ENCODE data around the gene SNRPD3. TPM values are rescaled to one million over a fixed set of nuclear protein-coding genes. Genes with fewer than 3 reads are reported as not detected.
"Not testable (repeated sequence)": the region's sequence is repeated elsewhere in the genome, so short reads cannot be mapped to it uniquely, and the experiment has no call there.

The SNRPD3 gene
- total RNA-seq, 2 donors from 2014 or later, result 69.3 to 76.5 TPM

DNA sequence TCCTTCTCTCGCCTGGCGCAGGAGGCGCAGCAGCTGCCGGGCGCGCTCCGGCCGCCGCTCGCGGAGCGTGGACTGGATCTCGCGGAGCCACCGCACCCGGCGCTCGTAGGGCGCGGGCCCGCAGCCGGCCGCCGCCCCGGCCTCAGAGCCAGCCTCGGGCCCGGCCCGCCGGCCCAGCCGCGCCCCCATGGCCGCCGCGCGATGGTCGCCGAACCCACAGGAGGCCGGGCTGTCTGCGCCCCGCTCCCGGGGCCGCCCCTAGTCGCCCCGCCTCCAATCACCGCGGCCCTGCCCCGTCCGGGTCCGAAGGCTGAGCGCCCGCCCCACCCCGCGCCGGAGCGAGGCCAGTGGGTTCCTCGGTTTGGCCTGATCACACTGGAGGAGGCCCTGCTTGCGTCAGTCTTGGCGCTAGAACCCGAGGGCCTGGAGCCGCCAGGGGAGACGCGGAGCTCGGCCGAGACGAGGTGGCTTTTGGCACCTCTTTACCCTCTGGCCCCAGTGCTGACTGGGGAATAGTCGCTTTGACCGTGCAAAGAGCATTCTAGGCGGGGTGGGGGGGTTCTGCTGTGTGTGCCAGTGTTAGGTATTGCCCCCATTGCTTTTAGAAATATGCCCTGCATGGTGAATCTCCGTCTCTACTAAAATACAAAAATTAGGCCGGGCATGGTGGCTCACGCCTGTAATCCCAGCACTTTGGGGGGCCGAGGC, 37.2 kb downstream of the SNRPD3 start, which contains the start of gene LRRC75B:
TSS of gene LRRC75B (minus strand) at position 223 of the 708 bp plus-strand sequence. CDS start at position 189, 34 bp downstream.
- DNase-seq, result peak; percentile 55 to 63
- no peaks in the 10 kb centered on the region for H3K9me3 Mint-ChIP-seq
- H3K36me3 Mint-ChIP-seq (ENCODE audit: insufficient read depth in 2 of 2), result no peaks in the 10 kb centered on the region
- H3K27ac Mint-ChIP-seq, result no peak within 1 kb of the TSS
- ATAC-seq (replicated peaks in 1 of 2), result peak; percentile 80 to 88
- peaks cover 5% of the 10 kb centered on the region for H3K27me3 Mint-ChIP-seq (ENCODE audit: low read depth)
- H3K4me3 Mint-ChIP-seq, result peak within 1 kb of the TSS; percentile 85 to 87
- H3K4me1 Mint-ChIP-seq (ENCODE audit: low read depth), result no peaks in the 10 kb centered on the region

DNA sequence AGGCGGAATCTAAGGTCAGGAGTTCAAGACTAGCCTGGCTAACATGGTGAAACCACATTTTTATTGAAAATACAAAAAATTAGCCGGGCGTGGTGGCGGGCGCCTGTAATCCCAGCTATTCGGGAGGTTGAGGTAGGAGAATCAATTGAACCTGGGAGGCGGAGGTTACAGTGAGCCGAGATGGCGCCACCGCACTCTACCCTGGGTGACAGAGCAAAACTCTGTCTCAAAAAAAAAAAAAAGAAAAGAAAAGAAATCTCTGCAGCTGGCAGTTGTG, 37.7 kb downstream of the SNRPD3 start:
- not testable (repeated sequence) for H3K36me3 Mint-ChIP-seq (ENCODE audit: insufficient read depth in 2 of 2); DNase-seq; ATAC-seq (replicated peaks in 1 of 2); H3K27ac Mint-ChIP-seq; H3K4me1 Mint-ChIP-seq (ENCODE audit: low read depth); H3K27me3 Mint-ChIP-seq (ENCODE audit: low read depth); H3K9me3 Mint-ChIP-seq
- peak overlapping the region; percentile 67 to 71 for H3K4me3 Mint-ChIP-seq

DNA sequence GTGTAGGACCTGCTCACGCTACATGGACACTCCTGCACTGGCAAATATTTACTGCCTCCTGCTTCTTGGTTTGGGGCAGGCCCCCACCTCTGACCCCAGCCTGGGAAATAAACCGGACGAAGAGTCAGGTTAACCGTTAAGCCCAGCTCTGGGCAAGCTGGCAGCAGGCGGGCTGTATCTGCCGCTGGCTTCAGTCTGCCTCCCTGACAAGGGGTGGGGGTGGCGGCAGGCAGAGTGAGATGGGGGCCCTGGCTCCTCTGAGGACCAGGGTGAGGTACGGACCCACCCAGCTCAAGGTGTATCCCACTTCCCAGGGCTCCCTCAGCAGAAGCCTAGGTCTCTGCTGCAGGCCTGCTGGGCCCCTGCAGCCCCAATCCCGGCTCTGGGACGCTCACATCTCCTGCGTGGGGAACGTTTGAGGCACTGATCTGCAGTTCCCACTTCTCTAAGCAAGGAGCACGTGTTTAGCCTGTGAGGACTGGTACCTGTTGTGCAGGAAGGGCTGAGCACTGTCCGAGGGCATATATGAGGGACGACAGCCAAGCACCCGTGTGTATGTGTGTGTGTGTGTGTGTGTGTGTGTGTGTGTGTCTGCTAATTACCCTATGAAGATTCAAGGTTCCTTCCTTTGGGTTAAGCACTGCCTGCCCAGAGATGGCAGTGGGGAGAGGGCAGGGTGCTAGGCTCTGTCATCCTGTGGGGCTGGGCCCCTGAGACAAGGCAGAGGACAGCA, 38.2 kb downstream of the SNRPD3 start:
- Mint-ChIP-seq H3K4me1 (ENCODE audit: low read depth) (no peaks in the 10 kb centered on the region), H3K4me3 (peak overlapping the region in 1 of 2 donors; percentile 71), H3K36me3 (ENCODE audit: insufficient read depth in 2 of 2) (no peaks in the 10 kb centered on the region), H3K27ac (no peak overlapping the region), H3K9me3 (no peaks in the 10 kb centered on the region), H3K27me3 (ENCODE audit: low read depth) (peaks cover 5% of the 10 kb centered on the region)
- DNase-seq (no peak), ATAC-seq (replicated peaks in 1 of 2) (no peak)

DNA sequence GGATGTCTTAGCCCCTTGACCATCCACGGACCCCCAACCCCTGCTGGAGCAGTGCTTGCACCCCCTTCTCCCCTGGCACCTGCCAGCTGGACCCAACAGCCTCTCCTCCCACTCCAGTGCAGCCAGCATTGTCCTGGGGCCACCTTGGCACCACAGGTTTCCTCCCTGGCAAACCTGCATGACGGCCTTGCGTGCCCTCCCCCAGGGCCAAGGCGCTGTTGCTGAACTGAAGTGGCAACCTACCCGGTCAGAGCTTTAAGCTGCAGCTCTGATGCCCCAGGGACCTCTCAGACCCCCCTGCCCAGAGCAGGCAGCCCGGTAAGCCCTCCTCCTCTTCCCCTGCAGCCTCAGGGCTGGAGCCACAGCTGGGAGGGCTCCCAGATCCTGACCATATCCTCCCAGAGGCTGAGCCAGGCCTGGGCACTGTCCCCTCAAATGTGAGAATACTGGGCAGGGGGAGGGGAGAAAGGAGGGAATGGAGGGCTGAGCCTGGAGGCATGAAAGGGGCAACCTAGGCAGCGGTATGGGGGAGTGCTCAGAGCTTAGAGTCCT, 38.8 kb downstream of the SNRPD3 start:
- Mint-ChIP-seq H3K4me1 (ENCODE audit: low read depth) (no peaks in the 10 kb centered on the region), H3K36me3 (ENCODE audit: insufficient read depth in 2 of 2) (no peaks in the 10 kb centered on the region), H3K9me3 (no peaks in the 10 kb centered on the region), H3K27ac (no peak overlapping the region), H3K27me3 (ENCODE audit: low read depth) (peaks cover 5% of the 10 kb centered on the region), H3K4me3 (peak overlapping the region in 1 of 2 donors; percentile 32)
- ATAC-seq (replicated peaks in 1 of 2), result no peak
- DNase-seq, result no peak

DNA sequence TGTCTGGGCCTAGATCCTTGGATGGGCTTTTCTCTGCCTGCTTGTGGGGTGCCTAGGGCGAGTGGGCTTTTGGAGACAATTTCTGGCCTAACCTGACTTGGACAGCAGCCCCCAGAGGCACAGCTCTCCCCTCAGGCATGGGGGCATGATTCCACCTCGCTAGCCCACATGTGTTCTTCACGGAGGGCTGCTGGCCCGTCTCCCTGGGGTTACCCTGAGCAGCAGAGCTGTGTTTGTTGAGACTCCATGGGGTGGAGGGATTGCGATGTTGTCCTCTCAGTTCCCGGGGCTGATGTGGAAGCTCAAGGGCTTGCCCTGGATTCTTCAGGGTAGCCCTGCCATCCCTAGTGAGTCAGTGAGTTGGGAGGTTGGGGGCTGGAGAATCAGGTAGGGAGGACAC, 39.4 kb downstream of the SNRPD3 start:
- ATAC-seq (replicated peaks in 1 of 2) (no peak), DNase-seq (no peak)
- no peak overlapping the region for H3K4me3 Mint-ChIP-seq
- no peaks in the 10 kb centered on the region for H3K9me3 Mint-ChIP-seq
- peaks cover 5% of the 10 kb centered on the region for H3K27me3 Mint-ChIP-seq (ENCODE audit: low read depth)
- H3K4me1 Mint-ChIP-seq (ENCODE audit: low read depth), result no peaks in the 10 kb centered on the region
- no peaks in the 10 kb centered on the region for H3K36me3 Mint-ChIP-seq (ENCODE audit: insufficient read depth in 2 of 2)
- H3K27ac Mint-ChIP-seq, result no peak overlapping the region

DNA sequence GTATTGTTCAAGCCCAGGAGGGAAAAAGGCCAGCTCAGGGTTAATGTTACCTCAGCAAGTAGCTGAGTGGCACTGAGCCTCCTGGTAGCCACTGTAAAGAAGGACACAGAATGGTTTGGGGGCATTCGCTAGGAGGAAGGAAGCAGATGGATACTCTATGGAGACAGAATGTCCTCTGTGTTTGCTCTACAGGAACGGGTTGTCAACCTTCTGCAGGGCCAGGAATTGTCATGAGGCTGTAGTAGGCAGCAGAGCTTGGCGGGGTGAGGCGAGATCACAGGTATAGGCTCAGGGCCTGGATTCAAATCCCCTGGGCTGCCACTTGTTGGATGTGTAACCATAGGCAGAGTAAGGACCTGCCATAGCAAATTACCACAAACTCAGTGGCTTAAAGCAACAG, 40.1 kb downstream of the SNRPD3 start:
- Mint-ChIP-seq H3K36me3 (ENCODE audit: insufficient read depth in 2 of 2) (no peaks in the 10 kb centered on the region), H3K27ac (no peak overlapping the region), H3K27me3 (ENCODE audit: low read depth) (peaks cover 5% of the 10 kb centered on the region), H3K9me3 (no peaks in the 10 kb centered on the region), H3K4me1 (ENCODE audit: low read depth) (no peaks in the 10 kb centered on the region), H3K4me3 (no peak overlapping the region)
- no peak for DNase-seq
- no peak for ATAC-seq (replicated peaks in 1 of 2)

DNA sequence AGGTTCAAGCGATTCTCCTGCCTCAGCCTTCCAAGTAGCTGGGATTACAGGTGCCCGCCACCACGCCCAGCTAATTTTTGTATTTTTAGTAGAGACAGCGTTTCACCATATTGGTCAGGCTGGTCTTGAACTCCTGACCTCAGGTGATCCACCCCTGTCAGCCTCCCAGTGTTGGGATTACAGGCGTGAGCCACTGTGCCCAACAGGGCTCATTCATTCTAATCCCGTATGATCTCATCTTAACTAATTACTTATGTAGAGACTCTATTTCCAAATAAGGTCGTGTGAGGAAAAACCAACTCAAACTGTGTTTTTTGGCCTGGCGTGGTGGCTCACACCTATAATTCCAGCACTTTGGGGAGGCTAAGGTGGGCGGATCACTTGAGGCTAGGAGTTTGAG, 41.3 kb downstream of the SNRPD3 start:
- H3K4me3 Mint-ChIP-seq; DNase-seq; H3K4me1 Mint-ChIP-seq (ENCODE audit: low read depth); H3K27ac Mint-ChIP-seq; H3K36me3 Mint-ChIP-seq (ENCODE audit: insufficient read depth in 2 of 2); H3K27me3 Mint-ChIP-seq (ENCODE audit: low read depth); ATAC-seq (replicated peaks in 1 of 2); H3K9me3 Mint-ChIP-seq: not testable (repeated sequence)

DNA sequence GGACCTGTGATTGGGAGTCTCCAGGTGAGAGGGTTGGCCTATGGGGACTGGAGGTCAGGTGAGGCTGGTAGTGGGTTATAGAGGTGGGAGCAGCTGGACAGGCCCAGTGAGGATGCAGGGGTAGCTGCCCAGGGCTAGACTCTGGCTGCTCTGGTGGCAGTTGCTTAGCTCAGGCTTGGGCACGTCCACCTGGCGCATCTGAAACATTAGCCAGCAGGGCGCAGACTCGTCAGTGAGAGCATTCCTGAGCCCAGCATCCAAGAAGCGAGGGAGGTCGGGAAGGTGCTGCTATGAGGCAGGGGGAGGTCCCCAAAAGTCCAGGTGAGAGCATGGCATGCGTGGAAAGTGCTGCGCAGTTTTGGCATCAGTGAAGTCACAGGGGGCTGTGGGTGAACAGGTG, 43.7 kb downstream of the SNRPD3 start:
- no peaks in the 10 kb centered on the region for H3K9me3 Mint-ChIP-seq
- no peak for DNase-seq
- H3K4me3 Mint-ChIP-seq, result no peak overlapping the region
- ATAC-seq (replicated peaks in 1 of 2), result no peak
- no peaks in the 10 kb centered on the region for H3K27me3 Mint-ChIP-seq (ENCODE audit: low read depth)
- no peak overlapping the region for H3K27ac Mint-ChIP-seq
- H3K36me3 Mint-ChIP-seq (ENCODE audit: insufficient read depth in 2 of 2), result no peaks in the 10 kb centered on the region
- H3K4me1 Mint-ChIP-seq (ENCODE audit: low read depth), result peaks cover 19% of the 10 kb centered on the region

DNA sequence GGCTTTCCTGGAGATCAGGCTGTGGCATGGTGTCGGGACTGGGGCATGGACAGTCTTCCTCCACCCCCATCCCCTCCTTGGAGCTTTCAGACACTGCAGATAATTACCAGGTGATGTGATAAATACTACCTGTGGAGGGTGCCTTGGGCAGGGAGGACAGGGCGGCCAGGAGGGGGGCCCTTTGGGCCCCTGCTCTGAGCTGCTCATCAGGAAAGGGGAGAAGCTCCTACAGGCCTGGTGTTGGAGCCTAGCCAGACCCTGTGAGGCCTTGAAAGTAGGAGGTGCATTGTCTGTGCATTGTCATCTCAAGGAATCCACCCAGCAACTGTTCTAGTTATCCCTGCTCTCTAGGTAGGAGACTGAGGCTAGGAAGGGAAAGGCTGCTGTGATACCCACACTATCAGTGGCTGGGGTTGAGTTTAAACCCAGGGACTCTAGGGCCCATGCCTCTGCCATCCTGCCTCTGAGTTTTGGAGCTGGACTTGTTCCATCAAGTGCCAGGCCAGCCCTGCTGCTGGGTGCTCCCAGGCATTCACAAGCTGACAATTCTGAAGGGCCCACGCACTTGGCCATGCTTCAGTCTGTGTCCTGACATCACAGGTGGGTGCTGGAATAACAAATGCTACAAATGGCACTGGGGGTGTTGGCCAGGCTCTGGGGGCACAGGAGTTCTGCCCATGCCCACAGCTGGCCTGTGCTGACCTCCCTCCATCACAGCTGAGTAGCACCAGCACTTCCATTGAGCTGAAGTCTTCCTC, 44.3 kb downstream of the SNRPD3 start:
- H3K4me1 Mint-ChIP-seq (ENCODE audit: low read depth), result peaks cover 19% of the 10 kb centered on the region
- not testable (repeated sequence) for H3K4me3 Mint-ChIP-seq; H3K36me3 Mint-ChIP-seq (ENCODE audit: insufficient read depth in 2 of 2); ATAC-seq (replicated peaks in 1 of 2); H3K27me3 Mint-ChIP-seq (ENCODE audit: low read depth); H3K27ac Mint-ChIP-seq; H3K9me3 Mint-ChIP-seq; DNase-seq

DNA sequence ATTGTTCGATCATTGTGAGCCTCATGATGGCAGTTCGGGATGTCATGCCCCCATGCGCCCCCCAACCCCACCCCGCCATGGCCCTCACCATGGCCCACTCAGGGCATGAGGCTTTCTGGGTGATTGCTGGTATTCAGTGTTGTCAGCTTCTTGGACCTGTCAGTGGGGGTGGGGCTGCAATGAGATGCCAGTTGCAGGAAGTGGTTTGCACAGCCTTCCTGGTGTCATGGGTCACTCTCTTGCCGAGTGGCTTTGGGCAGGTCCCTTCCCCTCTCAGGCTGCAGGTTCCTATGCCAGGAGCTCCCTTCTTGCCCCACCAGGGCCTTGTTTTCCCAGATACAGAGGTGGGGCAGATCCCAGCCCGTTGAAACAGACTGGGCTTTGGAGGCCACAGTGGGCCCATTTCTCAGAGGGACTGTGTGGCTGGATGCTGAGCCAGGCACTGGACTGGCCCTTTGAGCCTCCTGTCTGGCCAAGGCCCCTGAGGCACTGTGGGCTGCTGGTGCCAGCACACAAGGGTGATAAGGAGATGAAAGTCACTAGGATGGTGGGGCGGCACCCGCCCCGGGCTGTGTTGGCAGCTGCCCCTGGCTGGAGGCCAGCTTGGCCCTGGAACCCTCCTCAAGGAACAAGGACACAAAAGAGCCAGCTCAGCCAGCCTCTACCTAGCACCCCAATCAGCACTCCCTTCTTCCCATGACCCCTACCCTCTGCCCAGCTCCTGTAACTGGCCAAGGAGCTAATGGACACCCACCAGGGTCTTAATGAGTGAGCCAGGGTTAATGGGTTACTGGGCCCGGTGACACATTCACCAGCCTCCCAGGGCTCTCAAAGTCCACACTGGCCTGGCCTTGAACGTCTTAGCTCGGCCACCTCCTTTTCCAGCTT, 45.7 kb downstream of the SNRPD3 start:
- no peak for ATAC-seq (replicated peaks in 1 of 2)

DNA sequence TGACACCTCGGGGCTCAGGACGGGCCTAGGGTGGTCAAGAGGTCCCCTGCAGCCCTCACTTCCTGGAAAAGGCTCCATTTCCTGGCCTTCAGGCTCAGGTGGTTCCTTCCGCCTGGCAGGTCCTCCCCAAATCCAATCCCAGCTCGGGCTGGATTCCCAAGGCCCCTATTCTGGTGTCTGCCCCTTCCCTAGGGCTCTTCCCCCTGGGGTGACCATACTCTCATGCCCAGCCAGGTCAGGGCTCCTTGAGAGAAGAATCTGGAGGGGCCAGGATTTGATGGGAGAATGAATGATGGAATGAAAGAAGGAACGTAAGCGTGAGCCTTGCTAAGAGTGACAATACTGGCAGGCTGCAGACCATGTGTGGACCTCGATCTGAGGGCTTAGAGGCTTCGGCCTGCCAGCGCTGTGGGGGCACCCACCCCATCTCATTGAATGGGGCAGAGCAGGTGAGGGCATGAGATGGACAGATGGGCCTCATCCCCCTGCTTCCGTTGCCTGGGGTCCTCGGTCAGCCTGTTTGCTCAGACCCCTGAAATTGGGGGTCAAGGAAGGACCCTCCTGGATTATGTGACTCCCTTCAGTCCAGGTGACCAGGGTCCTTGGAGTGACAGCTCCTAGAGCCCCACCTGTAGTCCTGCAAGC, 46.4 kb downstream of the SNRPD3 start:
- H3K36me3 Mint-ChIP-seq (ENCODE audit: insufficient read depth in 2 of 2); H3K4me3 Mint-ChIP-seq; ATAC-seq (replicated peaks in 1 of 2); H3K27me3 Mint-ChIP-seq (ENCODE audit: low read depth); H3K27ac Mint-ChIP-seq; DNase-seq; H3K9me3 Mint-ChIP-seq: not testable (repeated sequence)
- H3K4me1 Mint-ChIP-seq (ENCODE audit: low read depth), result peaks cover 19% of the 10 kb centered on the region

More for the DNA sequence above, 45.7 kb downstream of the SNRPD3 start:
- Mint-ChIP-seq H3K36me3 (ENCODE audit: insufficient read depth in 2 of 2) (no peaks in the 10 kb centered on the region), H3K4me3 (no peak overlapping the region), H3K27me3 (ENCODE audit: low read depth) (no peaks in the 10 kb centered on the region), H3K4me1 (ENCODE audit: low read depth) (peaks cover 19% of the 10 kb centered on the region), H3K9me3 (no peaks in the 10 kb centered on the region), H3K27ac (no peak overlapping the region)
- peak in 1 of 2 donors; percentile 29 for DNase-seq
